ENCODE data around the gene ALDH1L2.

The ALDH1L2 gene

GRCh38 chr12:105033851-105034250 is 50.4 kb downstream of the ALDH1L2 start:
- no peak for DNase-seq

DNA sequence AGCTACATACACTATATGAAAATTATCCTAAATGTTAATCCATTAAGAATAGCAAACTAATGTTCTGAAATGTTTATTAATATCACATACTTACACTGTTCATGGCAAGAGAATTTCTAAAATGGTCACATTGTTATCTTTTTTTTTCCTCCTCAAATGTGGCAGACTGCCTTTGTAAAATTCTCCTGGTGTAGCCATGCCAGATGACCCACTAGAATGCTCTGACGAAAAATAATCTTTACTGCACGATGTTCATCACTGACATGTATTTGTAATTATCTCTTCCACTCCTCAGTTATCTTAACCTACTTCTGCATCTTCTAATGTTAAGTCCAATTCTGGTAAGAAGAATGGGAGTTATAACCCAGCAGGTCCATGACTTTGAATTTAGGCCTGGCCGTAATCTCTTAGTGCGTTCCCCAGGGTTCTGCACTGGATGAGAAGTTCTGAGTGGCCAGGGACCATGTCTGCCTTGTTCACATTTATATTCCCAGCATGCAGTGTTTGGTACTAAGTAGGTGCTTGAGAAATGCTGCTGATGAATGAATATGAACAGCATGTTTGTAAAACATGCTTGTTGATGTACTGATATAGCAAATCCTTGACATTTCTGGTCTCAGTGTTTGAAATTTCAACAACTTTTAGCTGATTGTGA is 51.4 kb downstream of the ALDH1L2 start:
- DNase-seq = no peak

DNA sequence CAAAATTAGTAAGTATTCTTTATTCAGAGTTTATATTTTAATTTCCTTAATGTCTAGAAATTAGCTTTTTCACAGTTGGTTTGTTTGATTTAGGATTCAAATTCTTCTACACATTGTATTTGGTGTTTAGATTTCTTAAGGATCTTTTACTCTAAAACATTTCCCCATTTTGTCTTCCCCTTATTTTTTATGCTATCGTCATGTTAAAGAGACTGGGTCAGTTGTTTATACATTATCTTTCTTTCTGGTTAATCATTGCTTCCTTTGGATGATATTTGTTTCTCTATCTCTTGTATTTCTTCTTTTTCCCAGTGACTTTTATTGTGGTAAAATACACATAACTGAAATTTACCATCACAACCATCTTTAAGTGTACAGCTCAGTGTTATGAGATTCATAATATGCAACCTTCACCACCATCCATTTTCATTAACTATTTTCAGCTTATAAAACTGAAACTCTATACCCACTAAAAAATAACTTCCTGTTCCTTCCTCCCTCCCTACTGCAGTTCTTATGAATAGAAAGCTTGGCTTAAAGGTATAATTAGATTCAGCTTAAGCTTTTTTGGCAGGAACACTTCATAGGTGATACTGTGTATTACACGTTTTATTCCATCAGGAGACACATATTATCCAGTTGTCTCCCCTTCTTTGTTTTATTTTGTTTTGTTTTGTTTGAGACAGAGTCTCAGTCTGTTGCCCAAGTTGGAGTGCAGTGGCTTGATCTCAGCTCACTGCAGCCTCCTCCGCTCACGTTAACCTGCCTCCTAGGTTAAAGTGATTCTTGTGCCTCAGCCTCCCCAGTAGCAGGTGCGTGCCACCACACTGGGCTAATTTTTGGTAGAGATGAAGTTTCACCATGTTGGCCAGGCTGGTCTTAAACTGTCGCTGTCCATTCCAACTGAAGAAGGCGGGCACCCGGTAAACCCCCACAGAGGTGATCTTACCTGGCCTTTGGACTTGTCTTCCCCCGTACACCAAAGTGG is 53.1 kb downstream of the ALDH1L2 start:
- no peak for DNase-seq

- no peak for DNase-seq
Measured at GRCh38 chr12:105026411-105026810, 57.8 kb downstream of the ALDH1L2 start.

DNA sequence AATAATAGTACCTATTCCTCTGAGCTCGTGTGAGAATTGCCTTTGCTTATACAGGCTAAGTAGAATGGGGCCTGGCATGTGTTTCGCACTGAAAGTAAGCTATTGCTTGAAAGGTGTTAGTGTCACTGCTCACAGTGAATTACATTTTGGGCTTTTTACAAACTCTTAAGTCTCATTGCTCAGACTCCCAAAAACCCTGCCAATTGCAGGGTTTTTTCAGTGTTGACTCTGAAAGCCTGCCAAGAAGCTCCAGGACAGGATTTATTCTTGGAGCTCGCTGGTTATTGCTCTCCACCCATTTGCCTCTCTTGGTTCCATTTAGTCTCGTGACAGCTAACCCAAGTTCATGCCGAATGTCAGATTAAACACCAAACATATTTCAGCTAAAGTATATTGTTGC is 58.4 kb downstream of the ALDH1L2 start:
- peak in 17 of 56 donors; percentile 1 to 53 (median 10) for DNase-seq

GRCh38 chr12:105024928-105025327 is 59.3 kb downstream of the ALDH1L2 start:
- DNase-seq = no peak

GRCh38 chr12:105020241-105020962 is 63.9 kb downstream of the ALDH1L2 start:
- DNase-seq = no peak

GRCh38 chr12:105018776-105019175 is 65.5 kb downstream of the ALDH1L2 start:
- no peak for DNase-seq

- DNase-seq = no peak
Measured at GRCh38 chr12:105018012-105018411, 66.2 kb downstream of the ALDH1L2 start.

DNA sequence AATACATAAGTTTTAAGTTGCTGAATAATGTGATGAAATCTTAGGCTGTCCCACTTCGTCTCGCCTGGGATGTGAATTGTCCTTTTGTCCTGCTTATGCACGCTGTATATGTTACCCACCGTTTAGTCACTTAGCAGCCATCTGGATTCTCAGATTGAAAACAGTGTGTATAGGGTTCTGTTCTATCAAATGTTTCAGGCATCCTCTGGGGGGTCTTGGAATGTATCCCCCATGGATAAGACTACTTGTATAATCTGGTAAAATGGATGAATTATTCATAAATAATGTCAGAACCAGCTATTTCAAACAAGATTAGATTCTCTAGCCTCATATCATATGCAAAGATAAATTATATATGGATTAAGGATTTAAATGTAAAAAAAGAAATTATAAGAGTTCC is 68.7 kb downstream of the ALDH1L2 start:
- no peak for DNase-seq

DNA sequence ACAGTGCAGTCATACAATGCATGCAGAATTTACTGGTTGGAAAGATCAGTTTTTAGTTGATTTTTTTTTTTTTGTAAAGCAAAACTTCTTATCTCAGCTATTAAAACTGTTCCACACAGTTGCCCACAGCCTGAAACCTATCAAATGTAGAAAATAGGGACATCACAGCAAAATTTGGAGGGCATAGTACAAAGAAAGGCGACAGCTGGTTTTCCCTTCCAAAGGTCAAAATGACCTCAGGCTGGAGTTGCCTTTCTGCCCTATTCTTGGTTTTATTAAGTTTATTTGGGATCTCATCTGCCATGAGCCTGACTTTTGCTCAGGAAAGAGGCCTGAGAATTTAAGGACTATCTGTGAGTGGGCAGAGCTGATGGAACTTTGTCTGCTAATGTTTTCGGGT is 69.7 kb downstream of the ALDH1L2 start:
- no peak for DNase-seq

GRCh38 chr12:105013892-105014291 is 70.4 kb downstream of the ALDH1L2 start:
- DNase-seq = no peak

DNA sequence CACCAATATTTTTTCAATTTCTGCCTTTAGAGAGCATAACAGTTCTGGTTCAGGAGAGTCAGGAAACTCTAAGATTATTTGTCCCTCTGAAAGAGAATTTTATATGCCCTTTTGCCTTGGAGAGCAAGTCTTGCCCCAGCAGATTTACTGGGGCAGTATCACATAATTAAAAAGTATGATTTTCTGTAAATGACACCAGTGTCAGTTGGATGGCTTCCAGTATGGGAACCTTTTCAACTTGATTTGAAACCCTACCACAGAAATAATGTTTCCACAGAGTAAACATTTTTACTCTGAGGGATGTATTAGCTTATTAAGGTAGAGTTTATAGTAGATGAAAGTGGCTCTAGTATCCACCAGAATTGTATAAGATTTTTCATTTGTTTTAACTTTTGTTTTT is 82.8 kb downstream of the ALDH1L2 start:
- DNase-seq = no peak

- DNase-seq = no peak
Measured at GRCh38 chr12:104999347-104999685, 84.9 kb downstream of the ALDH1L2 start.

DNA sequence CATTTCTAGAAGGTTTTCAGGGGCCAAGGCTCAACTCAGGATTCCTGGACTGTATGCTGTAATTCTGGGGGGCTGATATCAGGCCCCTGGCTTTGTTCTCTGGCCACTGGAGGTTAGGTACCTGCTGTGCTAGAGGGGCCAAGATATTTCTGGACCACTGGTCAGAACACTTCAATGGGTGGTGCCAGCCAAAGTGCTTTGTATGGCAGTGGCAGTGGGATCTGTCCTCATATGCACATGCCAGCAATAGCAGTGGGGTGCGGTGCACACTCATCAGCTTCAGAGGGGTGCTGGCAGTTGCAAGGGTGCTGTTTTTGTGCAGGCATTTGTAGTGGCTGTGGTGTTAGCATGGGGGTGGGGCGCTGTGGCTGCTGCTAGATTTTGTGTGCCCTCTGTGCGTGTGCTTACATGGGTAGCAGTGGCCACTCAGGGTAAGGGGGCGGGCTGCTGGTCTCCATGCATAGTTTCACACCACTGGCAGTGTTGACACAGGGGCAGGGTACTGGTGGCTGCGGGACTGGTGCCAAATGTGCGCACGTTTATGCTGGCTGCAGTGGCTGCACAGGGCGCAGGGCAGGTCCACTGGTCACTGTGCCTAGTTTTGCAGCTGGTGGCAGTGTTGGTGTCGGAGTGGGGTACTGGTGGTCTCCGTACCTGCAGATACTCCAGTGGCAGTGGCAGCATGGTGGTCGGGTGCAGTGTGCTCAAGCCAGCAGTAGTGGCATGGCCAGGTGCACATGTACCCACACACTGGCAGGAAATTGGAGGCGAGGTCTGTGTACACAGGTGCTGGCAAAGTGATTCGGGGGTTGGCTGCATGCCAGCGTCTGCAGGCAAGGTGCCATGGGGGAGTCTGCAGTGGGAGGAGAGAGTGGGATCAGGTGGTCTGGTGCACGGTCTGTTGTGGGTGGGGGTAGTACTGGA is 85.6 kb downstream of the ALDH1L2 start:
- peak in 1 of 56 donors; percentile 2 for DNase-seq

DNA sequence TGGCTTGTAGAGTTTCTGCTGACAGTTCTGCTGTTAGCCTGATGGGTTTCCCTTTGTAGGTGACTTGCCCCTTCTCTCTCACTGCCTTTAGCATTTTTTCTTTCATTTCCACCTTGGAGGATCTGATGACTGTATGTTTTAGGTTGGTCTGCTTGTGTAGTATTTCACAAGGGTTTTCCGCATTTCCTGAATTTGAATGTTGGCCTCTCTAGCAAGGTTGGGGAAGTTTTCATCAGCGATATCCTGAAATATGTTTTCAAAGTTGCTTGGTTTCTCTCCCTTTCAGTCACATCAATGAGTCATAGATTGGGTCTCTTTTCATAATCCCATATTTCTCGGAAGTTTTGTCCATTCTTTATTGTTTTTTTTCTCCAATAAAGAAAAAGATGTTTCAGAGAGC is 86.7 kb downstream of the ALDH1L2 start:
- no peak for DNase-seq

DNA sequence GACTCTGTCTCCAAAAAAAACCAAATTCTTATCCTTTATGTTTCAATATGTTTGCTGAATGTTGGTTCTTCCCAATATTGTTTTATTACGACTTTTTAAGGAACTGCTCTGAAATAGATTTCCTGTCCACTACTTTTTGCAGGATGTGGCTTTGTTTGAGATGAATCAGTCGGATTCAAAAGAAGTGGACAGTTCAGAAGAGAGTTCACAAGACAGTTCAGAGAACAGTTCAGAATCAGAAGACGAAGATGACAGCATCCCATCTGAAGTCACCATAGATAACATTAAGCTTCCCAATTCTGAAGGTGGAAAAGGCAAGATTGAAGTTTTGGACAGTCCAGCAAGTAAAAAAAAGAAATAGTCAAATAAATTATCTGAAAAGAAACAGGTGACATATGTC is 89.9 kb downstream of the ALDH1L2 start:
- DNase-seq = no peak

DNA sequence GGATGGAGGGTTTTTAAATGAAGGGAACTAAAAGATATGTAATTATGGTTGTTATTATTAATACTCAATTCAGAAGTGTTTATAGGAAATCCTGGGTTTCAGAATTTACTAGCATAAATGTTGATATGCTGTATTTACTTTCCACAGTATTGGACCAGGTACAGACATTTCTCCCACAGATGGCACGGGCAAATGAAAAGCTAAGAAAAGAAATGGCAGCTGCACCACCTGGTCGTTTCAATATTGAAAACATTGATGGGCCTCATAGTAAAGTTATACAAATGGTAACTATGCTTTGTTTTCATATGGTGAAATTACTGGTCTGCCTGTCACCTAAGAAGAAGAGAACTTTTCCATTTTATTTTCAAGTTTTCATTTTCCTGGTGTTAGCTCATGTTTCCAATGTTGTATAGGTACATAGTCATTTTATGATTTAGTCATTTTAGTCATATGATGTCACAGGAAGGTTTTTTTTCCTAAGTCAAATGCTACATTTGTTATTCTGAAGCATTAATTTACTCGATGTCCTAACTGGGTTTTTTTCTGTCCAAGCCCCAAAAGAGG is 92.6 kb downstream of the ALDH1L2 start:
- no peak for DNase-seq

GRCh38 chr12:104990950-104991349 is 93.3 kb downstream of the ALDH1L2 start:
- DNase-seq = no peak

Data from amygdala (tissue), 56 donors.